ENCODE measurements around the gene CANX. TPM values are rescaled to one million over a fixed set of nuclear protein-coding genes. Genes with fewer than 3 reads are reported as not detected.

CANX gene
- total and polyA plus RNA-seq, 8 donors = 344 to 872 (median 422) TPM

DNA sequence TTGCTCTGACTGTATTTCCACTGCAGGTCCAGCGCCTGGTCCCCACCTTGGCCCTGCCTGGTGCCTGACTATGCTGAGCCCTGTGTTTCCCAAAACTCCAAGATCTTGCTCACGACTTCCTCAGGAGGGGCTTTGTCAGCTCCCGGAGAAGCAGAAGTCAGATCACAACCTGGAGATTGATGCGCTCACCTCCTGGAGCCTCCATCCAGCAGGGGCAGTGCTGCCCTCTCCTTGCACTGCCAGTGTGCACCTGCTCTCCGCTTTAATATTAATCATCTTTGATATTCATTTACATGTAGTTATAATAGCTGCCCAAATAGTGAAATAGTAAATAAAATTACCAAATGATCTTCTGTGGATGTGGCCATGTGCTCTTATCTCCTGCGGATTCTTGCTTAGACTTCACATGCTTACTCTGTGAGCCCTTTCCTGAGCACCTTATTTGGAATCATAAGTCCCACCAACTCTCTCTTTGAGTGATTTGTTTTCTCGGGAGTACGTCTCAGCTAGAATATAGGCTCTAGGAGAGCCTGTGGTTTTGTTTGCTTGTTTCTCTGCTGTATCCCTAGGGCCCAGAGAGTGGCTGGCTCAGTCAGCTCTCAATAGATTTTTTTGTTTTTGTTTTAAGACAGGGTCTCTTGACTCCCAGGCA lies 51.2 kb downstream of the CANX start:
- Histone ChIP-seq H3K4me1 (peaks cover 7 to 46% of the 10 kb centered on the region in 2 donors), H3K4me3 (no peak overlapping the region), H3K36me3 (peaks cover 0 to 13% of the 10 kb centered on the region in 2 donors), H3K9me3 (no peaks in the 10 kb centered on the region), H3K27ac (no peak overlapping the region), H3K27me3 (no peaks in the 10 kb centered on the region)
- TF ChIP-seq CTCF (IDR thresholded peaks at IDR 0.05) = no peak
- no peak for ATAC-seq
- DNase-seq = peak in 1 of 4 donors; percentile 8
- intact Hi-C loops (cut with DNase I) = no loop called here

DNA sequence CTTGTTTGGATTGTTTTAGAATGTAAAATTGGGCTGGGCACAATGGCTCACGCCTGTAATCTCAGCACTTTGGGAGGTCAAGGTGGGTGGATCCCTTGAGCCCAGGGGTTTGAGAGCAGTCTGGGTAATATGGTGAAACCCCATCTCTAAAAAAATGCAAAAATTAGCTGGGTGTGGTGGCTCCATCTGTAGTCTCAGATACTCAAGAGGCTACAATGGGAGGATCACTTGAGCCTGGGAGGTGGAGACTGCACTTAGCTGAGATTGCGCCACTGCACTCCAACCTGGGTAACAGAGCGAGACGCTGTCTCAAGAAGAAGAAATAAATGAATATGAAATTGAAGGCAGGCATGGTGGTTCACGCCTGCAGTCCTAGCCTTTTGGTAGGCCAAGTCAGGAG lies 55.2 kb downstream of the CANX start:
- ATAC-seq = peak; percentile 90
- Histone ChIP-seq H3K4me3 (no peak overlapping the region), H3K27ac (no peak overlapping the region), H3K27me3 (no peaks in the 10 kb centered on the region), H3K36me3 (peaks cover 0 to 13% of the 10 kb centered on the region in 2 donors), H3K9me3 (no peaks in the 10 kb centered on the region), H3K4me1 (peaks cover 7 to 47% of the 10 kb centered on the region in 2 donors)
- peak in 1 of 4 donors; percentile 15 for DNase-seq
- intact Hi-C loops (cut with DNase I) = no loop called here
- TF ChIP-seq CTCF (IDR thresholded peaks at IDR 0.05) = no peak

DNA sequence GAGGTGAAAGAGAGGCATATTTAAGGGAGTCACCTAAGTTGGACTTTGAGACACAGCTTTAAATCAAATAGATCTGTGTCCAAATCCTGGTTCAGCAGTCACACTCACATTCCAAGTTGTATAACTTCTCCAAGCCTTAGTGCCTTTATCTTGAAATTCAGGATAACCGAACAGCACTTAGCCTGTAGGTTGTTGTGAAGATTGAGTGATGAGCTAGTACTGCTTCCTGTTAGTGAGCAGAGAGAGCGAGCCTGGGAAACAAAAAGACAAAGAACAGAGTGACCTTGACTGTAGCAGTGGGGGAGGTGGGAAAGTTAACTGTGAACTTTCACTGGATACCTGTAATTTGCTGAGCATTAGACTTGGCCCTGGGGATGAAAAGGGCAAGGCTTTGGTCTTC lies 56.3 kb downstream of the CANX start:
- H3K36me3 ChIP-seq = peaks cover 0 to 6% of the 10 kb centered on the region in 2 donors
- no peak for TF ChIP-seq CTCF (IDR thresholded peaks at IDR 0.05)
- no peak overlapping the region for H3K27ac ChIP-seq
- H3K4me3 ChIP-seq = no peak overlapping the region
- no peaks in the 10 kb centered on the region for H3K9me3 ChIP-seq
- H3K4me1 ChIP-seq = peaks cover 12 to 58% of the 10 kb centered on the region in 2 donors
- H3K27me3 ChIP-seq = no peaks in the 10 kb centered on the region
- ATAC-seq (no peak), DNase-seq (no peak)
- intact Hi-C loops (cut with DNase I) = no loop called here

GRCh38 chr5:179758955-179759354 lies 60.2 kb downstream of the CANX start:
- intact Hi-C loops (cut with DNase I) = no loop called here
- H3K4me3 ChIP-seq = no peak overlapping the region
- ATAC-seq (no peak), DNase-seq (no peak)
- H3K36me3 ChIP-seq = no peaks in the 10 kb centered on the region
- H3K27ac ChIP-seq = peak overlapping the region in 1 of 2 donors; percentile 66
- no peak for TF ChIP-seq CTCF (IDR thresholded peaks at IDR 0.05)
- H3K27me3 ChIP-seq = no peaks in the 10 kb centered on the region
- peaks cover 31 to 85% of the 10 kb centered on the region in 2 donors for H3K4me1 ChIP-seq
- no peaks in the 10 kb centered on the region for H3K9me3 ChIP-seq

- intact Hi-C loops (cut with DNase I) = loop anchor here in 1 of 2 donors (5.0 to 10.0 kb wide), 2 partner anchors 37 to 145 kb away; partner anchors contain the start of gene TBC1D9B
- DNase-seq (peak in 1 of 4 donors; percentile 37), ATAC-seq (no peak)
- H3K4me1 ChIP-seq = peaks cover 25 to 85% of the 10 kb centered on the region in 2 donors
- no peaks in the 10 kb centered on the region for H3K9me3 ChIP-seq
- H3K27me3 ChIP-seq = no peaks in the 10 kb centered on the region
- peak overlapping the region in 1 of 2 donors; percentile 66 for H3K27ac ChIP-seq
- H3K36me3 ChIP-seq = no peaks in the 10 kb centered on the region
- no peak overlapping the region for H3K4me3 ChIP-seq
- no peak for TF ChIP-seq CTCF (IDR thresholded peaks at IDR 0.05)
Observed at GRCh38 chr5:179759581-179760551, 61.1 kb downstream of the CANX start.

All from left lung (tissue), 10 donors.